ENCODE results near the gene PAPPA2.

DNA sequence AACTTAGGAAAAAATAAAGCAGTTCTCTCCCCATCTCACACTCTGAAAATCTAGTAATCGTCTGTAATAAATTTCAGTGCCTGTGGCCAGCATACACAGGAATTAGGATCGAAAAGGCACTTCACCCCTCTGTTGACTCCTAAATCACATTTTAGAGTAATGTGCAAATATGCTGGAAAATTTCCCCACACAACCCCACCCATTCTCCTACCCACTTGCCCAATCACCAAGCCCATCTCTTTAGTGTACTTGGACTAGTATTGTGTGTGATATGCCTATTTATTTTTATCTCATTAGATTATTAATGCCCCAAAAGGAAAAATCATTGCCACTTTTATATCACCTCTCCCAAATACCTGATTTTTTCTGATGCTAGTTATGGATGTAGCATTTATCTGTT lies 378.3 kb downstream of the PAPPA2 start:
- TF ChIP-seq, protein P1, sequence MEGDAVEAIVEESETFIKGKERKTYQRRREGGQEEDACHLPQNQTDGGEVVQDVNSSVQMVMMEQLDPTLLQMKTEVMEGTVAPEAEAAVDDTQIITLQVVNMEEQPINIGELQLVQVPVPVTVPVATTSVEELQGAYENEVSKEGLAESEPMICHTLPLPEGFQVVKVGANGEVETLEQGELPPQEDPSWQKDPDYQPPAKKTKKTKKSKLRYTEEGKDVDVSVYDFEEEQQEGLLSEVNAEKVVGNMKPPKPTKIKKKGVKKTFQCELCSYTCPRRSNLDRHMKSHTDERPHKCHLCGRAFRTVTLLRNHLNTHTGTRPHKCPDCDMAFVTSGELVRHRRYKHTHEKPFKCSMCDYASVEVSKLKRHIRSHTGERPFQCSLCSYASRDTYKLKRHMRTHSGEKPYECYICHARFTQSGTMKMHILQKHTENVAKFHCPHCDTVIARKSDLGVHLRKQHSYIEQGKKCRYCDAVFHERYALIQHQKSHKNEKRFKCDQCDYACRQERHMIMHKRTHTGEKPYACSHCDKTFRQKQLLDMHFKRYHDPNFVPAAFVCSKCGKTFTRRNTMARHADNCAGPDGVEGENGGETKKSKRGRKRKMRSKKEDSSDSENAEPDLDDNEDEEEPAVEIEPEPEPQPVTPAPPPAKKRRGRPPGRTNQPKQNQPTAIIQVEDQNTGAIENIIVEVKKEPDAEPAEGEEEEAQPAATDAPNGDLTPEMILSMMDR (IDR thresholded peaks at IDR 0.05 in 2 of 3, conservative IDR thresholded peaks at IDR 0.05 in 1 of 3; ENCODE audit: insufficient read depth in 2 of 3, low read depth in 1 of 3, low read length in 3 of 3) = no peak
- no peak for TF ChIP-seq NFATC3 (IDR thresholded peaks at IDR 0.05)
- no peak for TF ChIP-seq KAT7 (CRISPR knock-in tag; IDR thresholded peaks at IDR 0.05; ENCODE audit: borderline replicate concordance)
- no peak for TF ChIP-seq POLR2A (conservative IDR thresholded peaks at IDR 0.05)
- TF ChIP-seq CBFB (CRISPR knock-in tag; IDR thresholded peaks at IDR 0.05) = no peak
- TF ChIP-seq, protein P2, sequence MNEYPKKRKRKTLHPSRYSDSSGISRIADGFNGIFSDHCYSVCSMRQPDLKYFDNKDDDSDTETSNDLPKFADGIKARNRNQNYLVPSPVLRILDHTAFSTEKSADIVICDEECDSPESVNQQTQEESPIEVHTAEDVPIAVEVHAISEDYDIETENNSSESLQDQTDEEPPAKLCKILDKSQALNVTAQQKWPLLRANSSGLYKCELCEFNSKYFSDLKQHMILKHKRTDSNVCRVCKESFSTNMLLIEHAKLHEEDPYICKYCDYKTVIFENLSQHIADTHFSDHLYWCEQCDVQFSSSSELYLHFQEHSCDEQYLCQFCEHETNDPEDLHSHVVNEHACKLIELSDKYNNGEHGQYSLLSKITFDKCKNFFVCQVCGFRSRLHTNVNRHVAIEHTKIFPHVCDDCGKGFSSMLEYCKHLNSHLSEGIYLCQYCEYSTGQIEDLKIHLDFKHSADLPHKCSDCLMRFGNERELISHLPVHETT (CRISPR knock-in tag; conservative IDR thresholded peaks at IDR 0.05 in 1 of 2, IDR thresholded peaks at IDR 0.05 in 1 of 2) = no peak
- TF ChIP-seq IFI16 (CRISPR knock-in tag; IDR thresholded peaks at IDR 0.05) = no peak
- no peak for TF ChIP-seq FOXM1 (IDR thresholded peaks at IDR 0.05; ENCODE audit: low read depth)
- no peak for TF ChIP-seq FOXM1 (CRISPR knock-in tag; IDR thresholded peaks at IDR 0.05; ENCODE audit: low read depth)
